ENCODE data around the gene ASB4. TPM values are rescaled to one million over a fixed set of nuclear protein-coding genes. Genes with fewer than 3 reads are reported as not detected.

The ASB4 gene
- polyA plus RNA-seq, 2 of the 4 experiments (the other 2 are of a cell fraction), result 1.4 to 3.1 TPM

DNA sequence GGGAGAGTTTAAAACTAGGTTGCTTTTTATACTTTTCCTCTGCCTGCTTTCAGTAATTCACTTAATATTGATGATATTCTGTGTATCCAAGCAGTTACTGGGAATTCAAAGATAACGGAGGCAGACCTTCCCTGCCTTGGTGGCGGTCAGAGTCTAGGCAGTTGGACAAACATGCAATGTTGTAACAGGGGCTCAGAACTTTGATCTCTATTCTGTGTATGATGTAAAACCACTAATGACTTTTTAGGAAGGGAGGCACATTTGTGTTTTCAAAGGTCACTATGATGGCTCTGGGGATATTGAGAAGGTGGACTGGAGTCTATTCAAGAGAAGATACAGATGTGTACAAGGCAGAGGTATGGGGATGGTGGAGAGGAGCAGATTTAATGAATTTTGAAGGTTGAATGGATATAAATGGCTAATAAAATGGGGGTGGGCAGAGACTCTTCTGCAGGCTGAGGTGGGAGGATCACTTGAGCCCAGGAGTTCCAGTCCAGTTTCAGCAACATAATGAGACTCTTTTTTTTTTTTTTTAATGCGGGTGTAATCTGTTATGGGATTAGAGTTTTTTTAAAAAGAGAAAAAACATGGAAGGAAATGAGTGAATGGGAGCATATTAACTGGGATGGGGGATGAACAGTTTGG, 45.2 kb upstream of the ASB4 start (continued):
- TF ChIP-seq RNF2 (IDR thresholded peaks at IDR 0.05; ENCODE audit: borderline replicate concordance, low read depth), result no peak
- TF ChIP-seq, protein P1, sequence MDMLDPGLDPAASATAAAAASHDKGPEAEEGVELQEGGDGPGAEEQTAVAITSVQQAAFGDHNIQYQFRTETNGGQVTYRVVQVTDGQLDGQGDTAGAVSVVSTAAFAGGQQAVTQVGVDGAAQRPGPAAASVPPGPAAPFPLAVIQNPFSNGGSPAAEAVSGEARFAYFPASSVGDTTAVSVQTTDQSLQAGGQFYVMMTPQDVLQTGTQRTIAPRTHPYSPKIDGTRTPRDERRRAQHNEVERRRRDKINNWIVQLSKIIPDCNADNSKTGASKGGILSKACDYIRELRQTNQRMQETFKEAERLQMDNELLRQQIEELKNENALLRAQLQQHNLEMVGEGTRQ (IDR thresholded peaks at IDR 0.05), result no peak

DNA sequence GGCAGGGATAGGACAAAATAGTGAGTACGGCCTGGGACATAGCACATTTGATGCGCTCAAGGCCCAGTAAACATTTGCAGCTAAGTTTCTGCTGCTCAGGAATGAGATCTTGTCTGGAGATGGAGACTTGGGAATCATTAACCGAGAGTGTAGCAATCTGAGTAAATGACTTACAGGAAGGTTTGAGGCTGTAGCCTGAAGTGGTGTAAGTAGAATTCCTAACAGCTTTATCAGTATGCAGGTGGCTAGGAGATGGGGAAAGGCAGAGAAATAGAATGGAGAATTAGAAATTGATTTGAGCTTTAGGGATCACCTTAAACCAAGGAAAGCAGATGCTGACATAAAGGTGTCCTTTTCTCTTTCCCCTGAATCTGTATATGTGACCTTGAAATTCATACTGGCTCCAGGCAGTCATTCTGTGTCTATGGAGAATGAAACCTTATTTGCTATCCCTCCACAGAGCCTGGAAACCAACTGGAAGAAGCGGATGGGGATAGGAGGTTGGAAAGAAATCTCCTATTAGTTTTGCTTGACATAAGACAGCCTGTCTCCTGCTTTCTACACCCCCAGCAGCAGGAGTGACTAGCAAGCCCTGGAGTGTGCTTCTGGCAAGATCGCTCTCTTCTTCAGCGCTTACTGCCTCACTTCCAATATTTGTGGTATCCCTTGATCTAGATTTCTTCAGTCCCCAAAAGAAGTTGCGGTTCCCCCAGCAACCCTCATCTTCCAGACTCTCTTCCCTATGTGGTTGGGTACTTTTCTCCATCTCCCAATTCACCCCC, 44.5 kb upstream of the ASB4 start:
- 27% methylated on average over 7 of the region's 7 CpGs for WGBS (ENCODE audit: missing lambda C conversion rate)
- peaks cover 75% of the 10 kb centered on the region for H3K4me1 ChIP-seq
- H3K4me2 ChIP-seq, result peak overlapping the region; percentile 77
- ATAC-seq (peak; percentile 96), FAIRE-seq (peak; percentile 100), DNase-seq (ENCODE audit: low read depth in 1 of 2, low spot score in 1 of 2) (peak; percentile 93 to 97)
- ChIA-PET CTCF (interaction anchor here (1.0 to 2.3 kb wide), 2 partner anchors 12 to 35 kb away, joined by 3 to 11 read pairs; no protein-coding TSS in a partner anchor), POLR2A (interaction anchor here (0.6 to 1.9 kb wide), 12 partner anchors 9 to 95 kb away, joined by 3 to 12 read pairs (median 6); partner anchors contain the start of gene PON3)
- no peaks in the 10 kb centered on the region for H3K9me3 ChIP-seq
- peak overlapping the region; percentile 2; the same call in 1 of the 3 replicates for H3K4me3 ChIP-seq
- H3K27ac ChIP-seq, result peak overlapping the region; percentile 95 to 98
- TF ChIP-seq JUN (IDR thresholded peaks at IDR 0.05) (peak in 1 of 2 experiments; percentile 79; a peak in 4 of 5 replicates), GATA3 (IDR thresholded peaks at IDR 0.05; ENCODE audit: borderline replicate concordance) (peak; percentile 89), JUNB (IDR thresholded peaks at IDR 0.05) (peak; percentile 79), EP300 (IDR thresholded peaks at IDR 0.05) (peak; percentile 88 to 91; a peak in 4 of 5 replicates), MAX (IDR thresholded peaks at IDR 0.05) (peak; percentile 76), HOXA7 (CRISPR knock-in tag; IDR thresholded peaks at IDR 0.05) (no peak), CEBPB (IDR thresholded peaks at IDR 0.05) (peak; percentile 94 to 99), RAD21 (conservative IDR thresholded peaks at IDR 0.05 in 1 of 2, IDR thresholded peaks at IDR 0.05 in 1 of 2) (peak in 1 of 2 experiments; percentile 29; a peak in 4 of 5 replicates), FOSL2 (IDR thresholded peaks at IDR 0.05) (peak; percentile 31; the same call in 1 of the 2 replicates), FOSL2 (CRISPR knock-in tag; IDR thresholded peaks at IDR 0.05) (peak; percentile 80), MYC (IDR thresholded peaks at IDR 0.05; ENCODE audit: borderline replicate concordance, low read length) (no peak), HEYL (CRISPR knock-in tag; IDR thresholded peaks at IDR 0.05) (no peak), FOXS1 (CRISPR knock-in tag; IDR thresholded peaks at IDR 0.05) (no peak), SMC3 (IDR thresholded peaks at IDR 0.05) (peak; percentile 46; the same call in 1 of the 3 replicates)
- TF ChIP-seq, protein P2, sequence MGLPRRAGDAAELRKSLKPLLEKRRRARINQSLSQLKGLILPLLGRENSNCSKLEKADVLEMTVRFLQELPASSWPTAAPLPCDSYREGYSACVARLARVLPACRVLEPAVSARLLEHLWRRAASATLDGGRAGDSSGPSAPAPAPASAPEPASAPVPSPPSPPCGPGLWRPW (IDR thresholded peaks at IDR 0.05), result peak; percentile 52
- TF ChIP-seq, protein P3, sequence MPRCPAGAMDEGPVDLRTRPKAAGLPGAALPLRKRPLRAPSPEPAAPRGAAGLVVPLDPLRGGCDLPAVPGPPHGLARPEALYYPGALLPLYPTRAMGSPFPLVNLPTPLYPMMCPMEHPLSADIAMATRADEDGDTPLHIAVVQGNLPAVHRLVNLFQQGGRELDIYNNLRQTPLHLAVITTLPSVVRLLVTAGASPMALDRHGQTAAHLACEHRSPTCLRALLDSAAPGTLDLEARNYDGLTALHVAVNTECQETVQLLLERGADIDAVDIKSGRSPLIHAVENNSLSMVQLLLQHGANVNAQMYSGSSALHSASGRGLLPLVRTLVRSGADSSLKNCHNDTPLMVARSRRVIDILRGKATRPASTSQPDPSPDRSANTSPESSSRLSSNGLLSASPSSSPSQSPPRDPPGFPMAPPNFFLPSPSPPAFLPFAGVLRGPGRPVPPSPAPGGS (IDR thresholded peaks at IDR 0.05), result 0 out of 3 replicates have a peak, but pooled peaks have one; percentile 18
- TF ChIP-seq, protein P4, sequence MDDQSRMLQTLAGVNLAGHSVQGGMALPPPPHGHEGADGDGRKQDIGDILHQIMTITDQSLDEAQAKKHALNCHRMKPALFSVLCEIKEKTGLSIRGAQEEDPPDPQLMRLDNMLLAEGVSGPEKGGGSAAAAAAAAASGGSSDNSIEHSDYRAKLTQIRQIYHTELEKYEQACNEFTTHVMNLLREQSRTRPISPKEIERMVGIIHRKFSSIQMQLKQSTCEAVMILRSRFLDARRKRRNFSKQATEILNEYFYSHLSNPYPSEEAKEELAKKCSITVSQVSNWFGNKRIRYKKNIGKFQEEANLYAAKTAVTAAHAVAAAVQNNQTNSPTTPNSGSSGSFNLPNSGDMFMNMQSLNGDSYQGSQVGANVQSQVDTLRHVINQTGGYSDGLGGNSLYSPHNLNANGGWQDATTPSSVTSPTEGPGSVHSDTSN (IDR thresholded peaks at IDR 0.05), result peak; percentile 69; the same call in 1 of the 2 replicates

- ATAC-seq (no peak), FAIRE-seq (peak; percentile 59), DNase-seq (ENCODE audit: low read depth in 1 of 2, low spot score in 1 of 2) (no peak)
- POLR2A ChIA-PET, result no interaction called here
- H3K4me1 ChIP-seq, result peaks cover 40% of the 10 kb centered on the region
- 69% methylated on average over 2 of the region's 2 CpGs for WGBS (ENCODE audit: missing lambda C conversion rate)
- H3K4me3 ChIP-seq, result no peak overlapping the region
- H3K27ac ChIP-seq, result peak overlapping the region; percentile 95 to 98; a peak in 5 of 6 replicates
- H3K9me3 ChIP-seq, result no peaks in the 10 kb centered on the region
- H3K4me2 ChIP-seq, result no peak overlapping the region
- CTCF ChIA-PET, result interaction anchor here (0.6 to 2.3 kb wide), 8 partner anchors 10 to 1141 kb away, joined by 3 to 9 read pairs (median 4); partner anchors contain the start of gene PON3
- no peak for TF ChIP-seq CBX8 (IDR thresholded peaks at IDR 0.05)
- no peak for TF ChIP-seq ZFP36 (IDR thresholded peaks at IDR 0.05; ENCODE audit: borderline replicate concordance, partially characterized antibody)
- no peak for TF ChIP-seq PHF8 (IDR thresholded peaks at IDR 0.05; ENCODE audit: borderline replicate concordance, low read depth)
- TF ChIP-seq MAFK (IDR thresholded peaks at IDR 0.05; ENCODE audit: partially characterized antibody), result no peak
- TF ChIP-seq ELK1 (IDR thresholded peaks at IDR 0.05; ENCODE audit: low read depth, low read length), result no peak
- no peak for TF ChIP-seq MAZ (IDR thresholded peaks at IDR 0.05; ENCODE audit: borderline replicate concordance, low read depth, low read length)
- TF ChIP-seq ESRRA (IDR thresholded peaks at IDR 0.05; ENCODE audit: borderline replicate concordance, low read length), result no peak
- no peak for TF ChIP-seq CHD2 (IDR thresholded peaks at IDR 0.05; ENCODE audit: low read length, partially characterized antibody)
- TF ChIP-seq HEYL (CRISPR knock-in tag; IDR thresholded peaks at IDR 0.05), result no peak
- no peak for TF ChIP-seq HDAC2 (IDR thresholded peaks at IDR 0.05)
- TF ChIP-seq JUNB (IDR thresholded peaks at IDR 0.05), result no peak
- TF ChIP-seq, protein P2 (IDR thresholded peaks at IDR 0.05), result no peak
- no peak for TF ChIP-seq BHLHE40 (IDR thresholded peaks at IDR 0.05; ENCODE audit: low read depth, low read length)
Observed at GRCh38 chr7:95444796-95445195, 40.9 kb upstream of the ASB4 start.
